Natural killer cell (primary cell): ENCODE measurements around the gene DDX25. TPM values are rescaled to one million over a fixed set of nuclear protein-coding genes. Genes with fewer than 3 reads are reported as not detected.

Experiments used
- ATAC-seq, 3 donors: fragments of 150-1000 bp in 2 of 3; fragments of 200-7000 bp in 1 of 3; cut with Tn5 transposase; 1 replicate in 1 of 3; 2 replicates in 2 of 3; pipeline ENCODE4 v1.10.0; 2021; ENCODE audit warnings: mild to moderate bottlenecking in 2 of 3, moderate library complexity in 2 of 3
- DNase-seq, 2 donors: peaks; one replicate each; pipeline versions ENCODE4 v3.0.0 to v3.0.0-alpha.2; 2013 to 2021; ENCODE audit warnings: mixed read lengths in 1 of 2
- H3K27ac ChIP-seq: one replicate; pipeline ENCODE4 v1.5.1; 2013; ENCODE audit warnings: mild to moderate bottlenecking, low read length
- H3K27me3 ChIP-seq: one replicate; pipeline ENCODE4 v1.6.1; 2013; ENCODE audit warnings: low read length; ENCODE audit not compliant: control insufficient read depth, insufficient read depth
- H3K36me3 ChIP-seq: one replicate; pipeline ENCODE4 v1.6.1; 2013; ENCODE audit warnings: low read length; ENCODE audit not compliant: control insufficient read depth, insufficient read depth
- H3K4me1 ChIP-seq: one replicate; pipeline ENCODE4 v1.6.1; 2013; ENCODE audit warnings: low read length; ENCODE audit not compliant: control insufficient read depth, insufficient read depth
- H3K4me3 ChIP-seq: one replicate; pipeline ENCODE4 v1.5.1; 2013; ENCODE audit warnings: low read length
- H3K9me3 ChIP-seq: one replicate; pipeline ENCODE4 v1.6.1; 2013; ENCODE audit warnings: low read length; ENCODE audit not compliant: control insufficient read depth, insufficient read depth
- H3K27ac Mint-ChIP-seq, 2 donors: one replicate each; pipeline ENCODE4 v1.8.0; 2022; ENCODE audit warnings: mild to moderate bottlenecking in 2 of 2, mixed read lengths in 2 of 2, moderate library complexity in 1 of 2
- H3K27me3 Mint-ChIP-seq, 2 donors: one replicate each; pipeline ENCODE4 v1.8.0; 2022; ENCODE audit warnings: low read depth in 2 of 2, mixed read lengths in 2 of 2
- H3K36me3 Mint-ChIP-seq: one replicate; pipeline ENCODE4 v1.8.0; 2022; ENCODE audit warnings: mixed read lengths
- H3K4me1 Mint-ChIP-seq, 2 donors: one replicate each; pipeline ENCODE4 v1.8.0; 2022; ENCODE audit warnings: mixed read lengths in 2 of 2
- H3K4me3 Mint-ChIP-seq: one replicate; pipeline ENCODE4 v1.8.0; 2022; ENCODE audit warnings: mild to moderate bottlenecking, moderate library complexity, mixed read lengths
- H3K9me3 Mint-ChIP-seq, 2 donors: one replicate each; pipeline ENCODE4 v1.8.0; 2022; ENCODE audit warnings: mixed read lengths in 2 of 2
- CTCF ChIP-seq: fragments of 200-600 bp; IDR thresholded peaks from one replicate; pipeline ENCODE4 v1.8.0; 2022; ENCODE audit warnings: antibody characterized with exemption
- WGBS: methylation state at CpG from one replicate; pipeline ENCODE4 v1.1.7; 2013; ENCODE audit warnings: missing lambda C conversion rate; ENCODE audit not compliant: insufficient coverage; 5-methylcytosine and 5-hydroxymethylcytosine counted together
- intact Hi-C: fragments of 100-400 bp; cut with micrococcal nuclease; formaldehyde crosslinking; loops from one replicate; pipeline ENCODE4 v1.14.2; 2022
- total RNA-seq, 4 donors: library from RNA; stranded (reverse); fragments of 120-200 nt in 1 of 4; gene quantifications; one replicate each; pipeline versions ENCODE4 v1.2.3 to v1.2.4, GENCODE V29; 2013 to 2022

DDX25 gene
- total RNA-seq, 3 donors from 2014 or later (not counting 1 experiment from before 2014, with no cell fraction given) = not detected

DNA sequence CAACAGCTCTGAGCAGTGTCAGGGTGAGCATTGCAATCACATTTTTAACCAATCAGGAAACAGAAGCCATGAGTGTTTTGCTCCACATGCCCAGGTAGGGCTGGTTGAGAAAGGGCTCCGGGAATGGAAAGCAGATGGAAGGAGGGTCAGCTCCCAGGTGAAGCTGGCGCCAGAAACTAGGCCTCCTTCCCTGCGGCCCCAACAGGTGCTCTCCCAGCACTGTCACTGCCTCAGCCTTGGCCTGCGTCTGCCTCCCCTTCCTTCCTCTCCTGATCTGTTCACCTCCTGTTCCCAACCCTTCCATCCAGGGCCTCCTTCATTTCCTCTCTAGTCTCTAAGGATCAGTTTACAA lies 36.9 kb downstream of the DDX25 start:
- no peak overlapping the region for H3K27ac ChIP-seq
- ATAC-seq (no peak), DNase-seq (no peak)
- intact Hi-C loops = no loop called here
- H3K4me1 Mint-ChIP-seq = peaks cover 6 to 11% of the 10 kb centered on the region in 2 donors
- peaks cover 9 to 10% of the 10 kb centered on the region in 2 donors for H3K27me3 Mint-ChIP-seq
- H3K4me3 ChIP-seq = no peak overlapping the region
- no peaks in the 10 kb centered on the region for H3K9me3 ChIP-seq
- no peak overlapping the region for H3K4me3 Mint-ChIP-seq
- whole genome bisulfite sequencing = 65% methylated on average over 4 of the region's 4 CpGs
- no peaks in the 10 kb centered on the region for H3K27me3 ChIP-seq
- no peaks in the 10 kb centered on the region for H3K9me3 Mint-ChIP-seq
- TF ChIP-seq CTCF = no peak
- H3K4me1 ChIP-seq = no peaks in the 10 kb centered on the region
- H3K36me3 Mint-ChIP-seq = no peaks in the 10 kb centered on the region
- H3K36me3 ChIP-seq = no peaks in the 10 kb centered on the region
- H3K27ac Mint-ChIP-seq = no peak overlapping the region

- Mint-ChIP-seq H3K27ac (no peak overlapping the region), H3K36me3 (no peaks in the 10 kb centered on the region), H3K4me3 (no peak overlapping the region), H3K4me1 (peaks cover 6 to 11% of the 10 kb centered on the region in 2 donors), H3K27me3 (peaks cover 9 to 10% of the 10 kb centered on the region in 2 donors), H3K9me3 (no peaks in the 10 kb centered on the region)
- no peak overlapping the region for H3K4me3 ChIP-seq
- ATAC-seq (peak in 1 of 3 donors; percentile 45), DNase-seq (peak in 1 of 2 donors; percentile 66)
- H3K27ac ChIP-seq = no peak overlapping the region
- intact Hi-C loops = no loop called here
- TF ChIP-seq CTCF = no peak
- H3K9me3 ChIP-seq = no peaks in the 10 kb centered on the region
- H3K4me1 ChIP-seq = no peaks in the 10 kb centered on the region
- H3K27me3 ChIP-seq = no peaks in the 10 kb centered on the region
- 31% methylated on average over 20 of the region's 20 CpGs for WGBS
- H3K36me3 ChIP-seq = no peaks in the 10 kb centered on the region
Measured at GRCh38 chr11:125941619-125942611, 37.6 kb downstream of the DDX25 start.

DNA sequence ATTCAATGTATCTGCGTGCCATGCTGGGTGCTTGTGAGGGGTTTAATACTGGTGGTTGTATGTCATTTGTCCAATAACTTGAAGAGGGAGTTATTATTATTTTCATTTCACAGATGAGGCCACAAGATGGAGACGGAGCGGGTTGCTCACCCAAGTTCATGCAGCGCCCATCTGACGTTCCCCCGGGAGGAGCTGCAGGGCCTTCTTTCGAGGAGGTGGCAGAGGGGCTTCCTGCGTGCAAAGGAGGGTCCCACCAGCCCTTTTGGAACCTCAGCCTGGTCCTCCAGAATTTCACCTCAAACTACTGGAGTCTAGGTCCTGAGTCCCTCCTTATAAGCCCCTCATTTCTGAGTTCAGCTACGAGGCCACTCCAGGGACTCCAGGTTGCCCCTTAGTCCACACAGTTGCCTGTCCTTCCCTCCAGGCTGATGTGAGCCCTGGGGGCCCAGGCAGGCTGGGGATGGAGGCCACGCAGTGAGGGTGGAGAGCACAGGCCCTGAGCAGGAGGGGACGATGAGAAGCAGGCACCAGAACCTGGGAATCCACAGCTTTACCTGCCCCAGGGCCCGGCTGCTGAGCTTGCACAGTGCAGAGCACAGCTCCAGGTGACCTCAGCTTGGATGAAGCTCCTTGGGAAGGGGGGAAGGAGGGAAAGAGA lies 38.6 kb downstream of the DDX25 start:
- no peaks in the 10 kb centered on the region for H3K36me3 Mint-ChIP-seq
- no peak overlapping the region for H3K27ac Mint-ChIP-seq
- no peak for DNase-seq
- H3K36me3 ChIP-seq = no peaks in the 10 kb centered on the region
- TF ChIP-seq CTCF = no peak
- peaks cover 9 to 10% of the 10 kb centered on the region in 2 donors for H3K27me3 Mint-ChIP-seq
- H3K4me1 Mint-ChIP-seq = peaks cover 6 to 11% of the 10 kb centered on the region in 2 donors
- H3K4me3 Mint-ChIP-seq = no peak overlapping the region
- 81% methylated on average over 12 of the region's 12 CpGs for WGBS
- H3K4me3 ChIP-seq = no peak overlapping the region
- ATAC-seq = no peak
- no peaks in the 10 kb centered on the region for H3K27me3 ChIP-seq
- no peaks in the 10 kb centered on the region for H3K9me3 Mint-ChIP-seq
- H3K27ac ChIP-seq = no peak overlapping the region
- H3K9me3 ChIP-seq = no peaks in the 10 kb centered on the region
- intact Hi-C loops = no loop called here
- H3K4me1 ChIP-seq = no peaks in the 10 kb centered on the region
